Endothelial cell of umbilical vein (primary cell): ENCODE data around the gene DNAH6. TPM values are rescaled to one million over a fixed set of nuclear protein-coding genes. Genes with fewer than 3 reads are reported as not detected.
A peak's percentile ranks its signal among the peaks of the same experiment; 100 is the strongest.

Source experiments
- BruUV-seq: library from RNA; stranded (reverse); fragments of 400-500 nt; replicated peaks from 2 replicates; lab custom pipeline; 2021; lab: Mats Ljungman, UMichigan
- CTCF ChIA-PET: fragments of 300-600, 350-600 bp; sonication (Branson Sonifier 250); formaldehyde crosslinking; loops from one replicate; lab custom pipeline; 2021; ENCODE audit warnings: antibody characterized with exemption, inconsistent platforms; lab: Charles Lee
- POLR2A ChIA-PET: fragments of 300-600, 350-600 bp; sonication (Branson Sonifier 250); formaldehyde crosslinking; loops from one replicate; lab custom pipeline; 2021; ENCODE audit warnings: antibody characterized with exemption, inconsistent platforms; lab: Charles Lee
- DNase-seq: peaks from one replicate; pipeline ENCODE4 v3.0.0-alpha.2; 2011; ENCODE audit warnings: low read depth, low spot score
- FAIRE-seq: peaks from 2 replicates; lab custom pipeline; 2011; peaks lifted over from hg19 to GRCh38; lab: Jason Lieb, UNC
- H2AFZ ChIP-seq: 2 replicates; pipeline ENCODE4 v1.6.0; 2012; ENCODE audit warnings: low read depth, low read length, control low read depth, inconsistent platforms
- H3K27ac ChIP-seq: 2 replicates; pipeline ENCODE4 v1.5.1; 2011; ENCODE audit warnings: low read depth, mild to moderate bottlenecking, control low read depth, low read length, moderate library complexity; ENCODE audit not compliant: insufficient read depth
- H3K27me3 ChIP-seq, 2 experiments: 2 replicates each; pipeline versions ENCODE4 v1.6.0 to v1.6.1; 2011; ENCODE audit warnings: low read length in 2 of 2, mixed read lengths in 1 of 2; ENCODE audit not compliant: control insufficient read depth in 2 of 2, insufficient read depth in 2 of 2
- H3K36me3 ChIP-seq, 2 experiments: 2 replicates in 1 of 2; 3 replicates in 1 of 2; pipeline ENCODE4 v1.5.1; 2011; ENCODE audit warnings: low read length in 2 of 2, mild to moderate bottlenecking in 1 of 2, moderate library complexity in 1 of 2; ENCODE audit not compliant: control insufficient read depth in 2 of 2, insufficient read depth in 2 of 2; ENCODE audit errors: extremely low read depth in 1 of 2
- H3K4me1 ChIP-seq: 3 replicates; pipeline ENCODE4 v1.5.1; 2011; ENCODE audit warnings: mild to moderate bottlenecking, low read length; ENCODE audit not compliant: control insufficient read depth, insufficient read depth; ENCODE audit errors: extremely low read depth
- H3K4me2 ChIP-seq: 2 replicates; pipeline ENCODE4 v1.6.1; 2011; ENCODE audit warnings: low read length, control low read depth, mixed read lengths; ENCODE audit not compliant: insufficient read depth
- H3K4me3 ChIP-seq, 3 experiments: fragments of 200-600 bp in 1 of 3; sonication (generic), shearing (Covaris generic) in 1 of 3; replicated peaks in 1 of 3; 2 replicates each; pipeline ENCODE4 v1.5.1; 2011 to 2016; ENCODE audit warnings: control low read depth in 3 of 3, low read length in 3 of 3, mild to moderate bottlenecking in 2 of 3, inconsistent platforms in 1 of 3, low read depth in 1 of 3, moderate library complexity in 1 of 3; ENCODE audit not compliant: insufficient read depth in 1 of 3
- H3K79me2 ChIP-seq: 2 replicates; pipeline ENCODE4 v1.6.0; 2012; ENCODE audit warnings: low read length, inconsistent platforms; ENCODE audit not compliant: control insufficient read depth, insufficient read depth
- H3K9ac ChIP-seq: replicated peaks from 2 replicates; pipeline ENCODE3; 2011; ENCODE audit warnings: low read length, control low read depth; ENCODE audit not compliant: insufficient read depth; ENCODE audit errors: extremely low read depth
- H3K9me1 ChIP-seq: replicated peaks from 3 replicates; pipeline ENCODE4 v1.6.0; 2011; ENCODE audit warnings: mild to moderate bottlenecking, low read length; ENCODE audit not compliant: control insufficient read depth, insufficient read depth; ENCODE audit errors: extremely low read depth
- H3K9me3 ChIP-seq: replicated peaks from 2 replicates; pipeline ENCODE4 v1.5.1; 2012; ENCODE audit warnings: low read length, inconsistent platforms; ENCODE audit not compliant: control insufficient read depth, insufficient read depth
- H4K20me1 ChIP-seq: replicated peaks from 2 replicates; pipeline ENCODE3; 2011; ENCODE audit warnings: mild to moderate bottlenecking, low read length; ENCODE audit not compliant: control insufficient read depth, insufficient read depth; ENCODE audit errors: extremely low read depth
- EZH2 ChIP-seq: IDR thresholded peaks from 2 replicates; pipeline ENCODE4 v1.6.1; 2012; ENCODE audit warnings: borderline replicate concordance, low read depth, mild to moderate bottlenecking, moderate library complexity, low read length, inconsistent platforms; ENCODE audit not compliant: severe bottlenecking
- FOS ChIP-seq: IDR thresholded peaks from 2 replicates; pipeline ENCODE4 v1.6.1; 2011; ENCODE audit warnings: mild to moderate bottlenecking, low read length, moderate library complexity, borderline replicate concordance; ENCODE audit not compliant: insufficient read depth
- GATA2 ChIP-seq: IDR thresholded peaks from 2 replicates; pipeline ENCODE4 v1.7.0; 2011; ENCODE audit warnings: low read depth, mild to moderate bottlenecking, moderate library complexity, mixed read lengths, low read length; ENCODE audit not compliant: insufficient read length, insufficient read depth
- JUN ChIP-seq: IDR thresholded peaks from 2 replicates; pipeline ENCODE4 v1.6.1; 2011; ENCODE audit warnings: borderline replicate concordance, low read depth; ENCODE audit not compliant: insufficient read length, insufficient read depth
- MYC ChIP-seq: IDR thresholded peaks from one replicate; pipeline ENCODE4 v1.6.1; 2011; ENCODE audit warnings: mild to moderate bottlenecking, low read depth, low read length
- POLR2A ChIP-seq: IDR thresholded peaks from 2 replicates; pipeline ENCODE4 v1.6.1; 2012; ENCODE audit warnings: low read depth, mild to moderate bottlenecking, control low read depth, low read length
- POLR2AphosphoS5 ChIP-seq: IDR thresholded peaks from 2 replicates; pipeline ENCODE4 v1.6.1; 2012; ENCODE audit warnings: low read depth, mild to moderate bottlenecking, control low read depth, low read length, moderate library complexity; ENCODE audit not compliant: insufficient read depth
- dilution Hi-C: fragments of 300-500 bp; cut with MboI; formaldehyde crosslinking; loops from one replicate; pipeline ENCODE4 v1.15.0; 2019; ENCODE audit warnings: low sequenced_read_pairs; ENCODE audit not compliant: extremely low pct_ligation_motif_present
- intact Hi-C: fragments of 100-400 bp; cut with micrococcal nuclease; formaldehyde crosslinking; loops from one replicate; pipeline ENCODE4 v1.10.0; 2022
- polyA plus RNA-seq, 4 experiments: library from polyadenylated mRNA; depleted of rRNA in 3 of 4; stranded (reverse) in 3 of 4; unstranded in 1 of 4; fragments of >200 nt; gene quantifications; 2 replicates each; pipeline versions ENCODE4 v1.2.1 to v1.2.3, GENCODE V29; 2011 to 2012; ENCODE audit warnings: missing spikeins in 1 of 4
- total RNA-seq: library from RNA; stranded (reverse); gene quantifications from 2 replicates; pipeline ENCODE4 v1.2.3, GENCODE V29; 2021
- TF ChIP-seq, protein P1 (sequence below): IDR thresholded peaks from 2 replicates; pipeline ENCODE4 v1.6.1; 2011; ENCODE audit not compliant: insufficient read depth, insufficient read length
- TF ChIP-seq, protein P2 (sequence below), 2 donors: IDR thresholded peaks; 1 replicate in 1 of 2; 2 replicates in 1 of 2; pipeline ENCODE4 v1.5.1; 2011; ENCODE audit warnings: low read length in 2 of 2, mild to moderate bottlenecking in 2 of 2, moderate library complexity in 2 of 2, control low read depth in 1 of 2, inconsistent platforms in 1 of 2, low read depth in 1 of 2; ENCODE audit not compliant: insufficient read depth in 1 of 2; ENCODE audit errors: extremely low read depth in 1 of 2

The DNAH6 gene
- total and polyA plus RNA-seq, 2 donors (not counting 3 experiments of a cell fraction or from before 2014, with no cell fraction given) = 0.24 TPM; not detected in 1

DNA sequence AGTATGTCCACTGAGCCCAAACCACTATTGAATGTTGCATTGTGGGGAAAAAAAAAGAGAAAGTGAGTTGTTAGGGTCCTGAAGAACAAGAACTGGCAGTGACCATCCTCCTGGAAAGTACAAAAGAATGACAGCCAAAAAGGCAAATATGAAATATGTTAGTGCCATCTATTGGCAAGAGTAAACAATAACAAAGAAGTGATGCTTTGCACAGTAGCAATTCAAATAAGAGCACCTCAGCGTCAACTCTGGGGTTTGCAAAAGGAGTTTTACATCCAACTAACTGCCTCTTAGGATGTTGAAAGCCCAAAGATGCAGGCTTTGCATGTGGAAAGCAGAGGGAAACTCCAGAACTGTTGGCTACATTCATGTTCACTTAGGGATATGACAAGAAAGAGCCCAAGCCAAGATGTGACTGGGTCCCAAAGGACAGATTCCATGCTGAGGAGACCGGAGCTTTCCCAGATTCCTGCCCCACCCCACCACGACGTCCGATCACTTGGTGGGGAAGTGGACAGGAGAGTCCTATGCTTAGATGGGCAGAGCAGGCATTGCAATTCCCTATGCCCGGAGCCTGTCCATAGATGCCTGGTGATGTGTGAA is 349.0 kb downstream of the DNAH6 start:
- dilution Hi-C loops = no loop called here
- FAIRE-seq (no peak), DNase-seq (no peak)
- H4K20me1 ChIP-seq = no peaks in the 10 kb centered on the region
- H3K4me1 ChIP-seq = no peaks in the 10 kb centered on the region
- no peaks in the 10 kb centered on the region for H3K79me2 ChIP-seq
- H3K4me2 ChIP-seq = no peak overlapping the region
- H2AFZ ChIP-seq = no peak overlapping the region
- H3K27me3 ChIP-seq = peaks cover 0 to 2% of the 10 kb centered on the region in 2 experiments
- H3K9me1 ChIP-seq = no peaks in the 10 kb centered on the region
- no peak overlapping the region for H3K4me3 ChIP-seq
- H3K9me3 ChIP-seq = no peaks in the 10 kb centered on the region
- ChIA-PET CTCF (interaction anchor here (1.3 kb wide), 1 partner anchor 17 kb away, joined by 3 read pairs; no protein-coding TSS in a partner anchor), POLR2A (no interaction called here)
- no peak overlapping the region for H3K9ac ChIP-seq
- BruUV-seq = no TSS peak
- intact Hi-C loops = loop anchor here (5.0 kb wide), 1 partner anchor 368 kb away; no protein-coding TSS in a partner anchor
- H3K36me3 ChIP-seq = no peaks in the 10 kb centered on the region
- no peak overlapping the region for H3K27ac ChIP-seq
- TF ChIP-seq FOS (no peak), MYC (no peak), EZH2 (no peak), JUN (no peak), POLR2A (no peak), POLR2AphosphoS5 (no peak), GATA2 (no peak)
- TF ChIP-seq, protein P1, sequence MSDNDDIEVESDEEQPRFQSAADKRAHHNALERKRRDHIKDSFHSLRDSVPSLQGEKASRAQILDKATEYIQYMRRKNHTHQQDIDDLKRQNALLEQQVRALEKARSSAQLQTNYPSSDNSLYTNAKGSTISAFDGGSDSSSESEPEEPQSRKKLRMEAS = no peak
- TF ChIP-seq, protein P2, sequence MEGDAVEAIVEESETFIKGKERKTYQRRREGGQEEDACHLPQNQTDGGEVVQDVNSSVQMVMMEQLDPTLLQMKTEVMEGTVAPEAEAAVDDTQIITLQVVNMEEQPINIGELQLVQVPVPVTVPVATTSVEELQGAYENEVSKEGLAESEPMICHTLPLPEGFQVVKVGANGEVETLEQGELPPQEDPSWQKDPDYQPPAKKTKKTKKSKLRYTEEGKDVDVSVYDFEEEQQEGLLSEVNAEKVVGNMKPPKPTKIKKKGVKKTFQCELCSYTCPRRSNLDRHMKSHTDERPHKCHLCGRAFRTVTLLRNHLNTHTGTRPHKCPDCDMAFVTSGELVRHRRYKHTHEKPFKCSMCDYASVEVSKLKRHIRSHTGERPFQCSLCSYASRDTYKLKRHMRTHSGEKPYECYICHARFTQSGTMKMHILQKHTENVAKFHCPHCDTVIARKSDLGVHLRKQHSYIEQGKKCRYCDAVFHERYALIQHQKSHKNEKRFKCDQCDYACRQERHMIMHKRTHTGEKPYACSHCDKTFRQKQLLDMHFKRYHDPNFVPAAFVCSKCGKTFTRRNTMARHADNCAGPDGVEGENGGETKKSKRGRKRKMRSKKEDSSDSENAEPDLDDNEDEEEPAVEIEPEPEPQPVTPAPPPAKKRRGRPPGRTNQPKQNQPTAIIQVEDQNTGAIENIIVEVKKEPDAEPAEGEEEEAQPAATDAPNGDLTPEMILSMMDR (IDR thresholded peaks at IDR 0.05; ENCODE audit: extremely low read depth in 1 of 2, insufficient read depth in 1 of 2, low read depth in 1 of 2, low read length in 2 of 2) = peak in 1 of 2 donors; percentile 15
